Measurements from ENCODE around the gene IRAK3.

The IRAK3 gene

GRCh38 chr12:66187036-66187435 is 2.0 kb upstream of the IRAK3 start:
- TF ChIP-seq, protein P1, sequence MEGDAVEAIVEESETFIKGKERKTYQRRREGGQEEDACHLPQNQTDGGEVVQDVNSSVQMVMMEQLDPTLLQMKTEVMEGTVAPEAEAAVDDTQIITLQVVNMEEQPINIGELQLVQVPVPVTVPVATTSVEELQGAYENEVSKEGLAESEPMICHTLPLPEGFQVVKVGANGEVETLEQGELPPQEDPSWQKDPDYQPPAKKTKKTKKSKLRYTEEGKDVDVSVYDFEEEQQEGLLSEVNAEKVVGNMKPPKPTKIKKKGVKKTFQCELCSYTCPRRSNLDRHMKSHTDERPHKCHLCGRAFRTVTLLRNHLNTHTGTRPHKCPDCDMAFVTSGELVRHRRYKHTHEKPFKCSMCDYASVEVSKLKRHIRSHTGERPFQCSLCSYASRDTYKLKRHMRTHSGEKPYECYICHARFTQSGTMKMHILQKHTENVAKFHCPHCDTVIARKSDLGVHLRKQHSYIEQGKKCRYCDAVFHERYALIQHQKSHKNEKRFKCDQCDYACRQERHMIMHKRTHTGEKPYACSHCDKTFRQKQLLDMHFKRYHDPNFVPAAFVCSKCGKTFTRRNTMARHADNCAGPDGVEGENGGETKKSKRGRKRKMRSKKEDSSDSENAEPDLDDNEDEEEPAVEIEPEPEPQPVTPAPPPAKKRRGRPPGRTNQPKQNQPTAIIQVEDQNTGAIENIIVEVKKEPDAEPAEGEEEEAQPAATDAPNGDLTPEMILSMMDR (IDR thresholded peaks at IDR 0.05; ENCODE audit: control extremely low read depth, extremely low read depth, low read depth, missing control alignments), result no peak
- CTCF ChIA-PET, result interaction anchor here (1.4 to 2.1 kb wide), 2 partner anchors 11 to 18 kb away, joined by 3 to 11 read pairs; no protein-coding TSS in a partner anchor
- DNase-seq (ENCODE audit: extremely low spot score), result no peak
- POLR2A ChIA-PET, result interaction anchor here (0.8 kb wide), 1 partner anchor 18 kb away, joined by 3 read pairs; the partner anchor contains the start of gene TMBIM4

- ChIA-PET POLR2A (no interaction called here), CTCF (interaction anchor here (1.4 kb wide), 1 partner anchor 19 kb away, joined by 3 read pairs; no protein-coding TSS in a partner anchor)
- no peak for DNase-seq (ENCODE audit: extremely low spot score)
- TF ChIP-seq, protein P1 (IDR thresholded peaks at IDR 0.05; ENCODE audit: control extremely low read depth, extremely low read depth, low read depth, missing control alignments), result no peak
These were observed 1.2 kb upstream of the IRAK3 start for GRCh38 chr12:66187821-66188220.

- CTCF ChIA-PET, result interaction anchor here (1.3 to 2.3 kb wide), 3 partner anchors 8 to 20 kb away, joined by 3 to 9 read pairs (median 4); partner anchors contain the start of gene TMBIM4
- no peak for DNase-seq (ENCODE audit: extremely low spot score)
- POLR2A ChIA-PET, result no interaction called here
- TF ChIP-seq, protein P1 (IDR thresholded peaks at IDR 0.05; ENCODE audit: control extremely low read depth, extremely low read depth, low read depth, missing control alignments), result no peak
These were observed 451 bp downstream of the IRAK3 start for GRCh38 chr12:66189486-66189843.

GRCh38 chr12:66189889-66190288 is 875 bp downstream of the IRAK3 start:
- ChIA-PET POLR2A (no interaction called here), CTCF (interaction anchor here (1.3 to 2.3 kb wide), 6 partner anchors 10 to 45 kb away, joined by 3 to 9 read pairs (median 5); partner anchors contain the start of gene TMBIM4)
- DNase-seq (ENCODE audit: extremely low spot score), result no peak
- TF ChIP-seq, protein P1 (IDR thresholded peaks at IDR 0.05; ENCODE audit: control extremely low read depth, extremely low read depth, low read depth, missing control alignments), result no peak

DNA sequence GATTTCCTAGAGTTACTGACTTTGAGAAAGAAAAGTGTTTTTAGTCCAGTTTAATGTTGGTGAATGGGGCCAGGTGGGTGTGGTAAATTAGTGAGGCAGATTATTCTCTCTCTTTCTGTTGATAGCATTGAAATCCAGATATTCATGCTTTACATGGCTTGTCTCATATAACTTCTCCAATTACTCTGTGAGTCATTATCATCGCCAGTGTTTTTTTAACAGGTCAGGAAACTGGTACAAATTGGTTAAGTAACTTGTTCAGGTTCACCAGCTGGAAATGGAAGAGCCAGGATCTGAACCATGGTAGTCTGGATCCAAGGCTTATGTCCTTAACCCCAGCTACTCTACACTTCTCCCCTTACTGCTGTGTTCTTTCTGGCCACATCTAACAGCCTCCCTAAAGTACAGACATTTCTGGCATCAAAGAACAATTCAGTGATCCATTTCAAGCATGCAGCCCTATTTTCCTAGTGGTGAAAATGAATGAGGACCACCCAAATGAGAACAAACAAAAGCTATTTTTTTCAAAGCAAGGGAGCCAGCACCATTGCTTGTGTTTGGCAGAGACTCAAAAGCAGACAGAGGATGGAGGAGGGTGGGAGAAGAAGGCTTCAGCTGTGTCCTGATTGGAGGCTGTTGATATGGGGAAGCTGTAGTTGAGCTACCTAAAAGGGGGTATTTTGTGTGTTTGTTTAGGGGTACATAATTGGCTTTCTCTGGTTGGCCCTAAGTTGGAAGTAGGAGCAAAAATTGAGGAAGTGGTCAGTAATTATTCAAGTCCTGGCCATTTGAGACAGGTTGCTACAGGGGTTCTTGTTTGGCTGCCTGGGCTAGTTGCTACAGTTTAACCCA is 1.7 kb downstream of the IRAK3 start:
- DNase-seq (ENCODE audit: extremely low spot score), result no peak
- CTCF ChIA-PET, result interaction anchor here (0.5 to 2.3 kb wide), 11 partner anchors 8 to 45 kb away, joined by 3 to 10 read pairs (median 5); partner anchors contain the start of gene TMBIM4
- POLR2A ChIA-PET, result no interaction called here

DNA sequence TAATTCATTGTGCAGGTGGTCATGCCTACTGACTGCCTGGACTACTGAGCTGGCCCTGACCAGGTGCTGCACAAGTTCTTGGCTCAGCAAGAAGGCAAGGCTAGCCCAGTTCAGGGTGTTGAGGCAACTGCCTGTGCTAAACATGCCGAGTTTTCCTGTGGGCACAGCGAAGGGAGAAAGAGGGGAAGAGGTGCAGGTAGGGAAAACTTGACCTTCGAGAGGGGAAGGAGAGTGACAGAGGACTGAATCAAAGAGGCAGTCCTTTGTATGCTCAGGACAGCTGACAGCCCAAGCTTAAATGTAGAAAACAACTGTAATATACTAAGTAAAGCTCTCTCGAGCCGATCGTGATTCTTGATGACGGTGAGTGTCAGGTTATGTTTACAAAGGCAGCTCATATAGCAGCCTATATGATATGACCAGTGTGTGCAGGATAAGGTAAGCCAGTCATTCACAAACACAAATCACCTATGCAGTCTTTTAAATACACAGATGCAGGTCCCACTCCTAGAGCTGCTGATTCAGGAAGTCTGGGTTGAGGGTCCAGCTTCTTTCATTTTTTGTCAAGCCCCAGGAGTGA is 2.6 kb downstream of the IRAK3 start:
- ChIA-PET POLR2A (interaction anchor here (0.6 kb wide), 1 partner anchor 674 kb away, joined by 3 read pairs; no protein-coding TSS in a partner anchor), CTCF (interaction anchor here (1.1 to 2.3 kb wide), 10 partner anchors 8 to 47 kb away, joined by 3 to 10 read pairs (median 6); partner anchors contain the start of gene TMBIM4)
- TF ChIP-seq, protein P1 (IDR thresholded peaks at IDR 0.05; ENCODE audit: control extremely low read depth, extremely low read depth, low read depth, missing control alignments), result no peak
- no peak for DNase-seq (ENCODE audit: extremely low spot score)

More for the DNA sequence above, 1.7 kb downstream of the IRAK3 start:
- TF ChIP-seq, protein P1 (IDR thresholded peaks at IDR 0.05; ENCODE audit: control extremely low read depth, extremely low read depth, low read depth, missing control alignments), result no peak

Measured in GM10248 (cell line).